SKM-1 treated with dmso at 0.1 percent for 144 hours (cell line): ENCODE measurements around the gene DPEP1.

Experiments used
- DNase-seq: peaks from one replicate; lab custom pipeline; 2025; ENCODE audit not compliant: unreplicated experiment; lab: John Stamatoyannopoulos, UW

The DPEP1 gene

DNA sequence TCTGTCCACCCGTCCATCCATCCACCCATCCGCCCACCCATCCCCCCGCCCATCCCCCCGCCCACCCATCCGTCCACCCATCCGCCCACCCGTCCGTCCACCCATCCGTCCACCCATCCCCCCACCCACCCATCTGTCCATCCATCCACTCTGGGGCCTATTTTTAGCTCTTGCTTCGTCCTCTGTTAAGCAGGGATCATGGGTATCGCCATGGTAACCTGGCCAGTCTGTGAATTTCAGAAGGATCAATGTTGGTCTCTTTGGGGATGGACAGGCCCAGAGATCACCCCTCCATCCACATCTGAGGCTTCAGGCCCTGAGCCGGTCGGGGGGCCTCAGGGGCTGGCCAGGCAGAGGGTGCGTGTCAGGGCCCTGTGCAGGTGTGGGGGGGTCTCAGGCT, 15.2 kb upstream of the DPEP1 start:
- peak; percentile 17 for DNase-seq

DNA sequence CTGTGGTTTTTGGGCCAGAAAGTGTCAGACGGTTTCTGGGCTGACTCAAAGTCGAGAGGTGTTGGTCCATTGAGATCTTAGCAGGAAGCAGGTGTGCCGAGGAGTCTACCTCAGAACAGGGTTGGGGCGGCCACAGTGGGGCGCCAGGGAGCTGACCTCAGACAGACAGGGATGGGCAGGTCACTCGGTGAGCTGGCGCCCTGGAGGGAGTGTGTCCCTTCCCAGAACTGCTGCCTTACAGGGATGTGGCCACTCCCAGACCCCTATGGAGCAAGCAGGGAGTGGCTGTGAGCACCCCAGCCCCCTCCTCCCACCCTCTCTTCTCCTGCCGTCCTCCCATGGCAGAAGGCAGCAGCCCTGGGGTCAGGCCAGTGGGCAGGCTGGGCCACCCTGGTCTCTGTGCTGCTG, 14.0 kb upstream of the DPEP1 start:
- no peak for DNase-seq

DNA sequence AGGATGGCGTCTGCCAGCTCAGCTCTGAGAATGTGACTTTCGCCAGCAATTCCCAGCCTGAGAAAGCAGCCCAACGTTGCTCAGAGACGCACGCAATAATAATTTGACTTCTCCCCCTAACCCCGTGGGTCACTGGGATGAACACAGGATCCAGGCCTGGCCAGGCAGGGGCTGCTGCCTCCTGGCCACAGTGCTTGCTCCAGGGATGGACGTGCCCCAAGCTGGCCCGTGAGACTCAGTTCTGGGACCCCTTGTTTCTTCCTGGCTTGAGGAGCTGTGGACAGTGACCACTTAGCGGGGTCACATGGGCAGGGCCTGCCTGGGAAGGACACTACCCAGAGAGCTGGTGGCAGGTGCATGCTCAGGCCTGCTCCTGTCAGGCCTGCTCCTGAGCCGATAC, 13.5 kb upstream of the DPEP1 start:
- no peak for DNase-seq

DNA sequence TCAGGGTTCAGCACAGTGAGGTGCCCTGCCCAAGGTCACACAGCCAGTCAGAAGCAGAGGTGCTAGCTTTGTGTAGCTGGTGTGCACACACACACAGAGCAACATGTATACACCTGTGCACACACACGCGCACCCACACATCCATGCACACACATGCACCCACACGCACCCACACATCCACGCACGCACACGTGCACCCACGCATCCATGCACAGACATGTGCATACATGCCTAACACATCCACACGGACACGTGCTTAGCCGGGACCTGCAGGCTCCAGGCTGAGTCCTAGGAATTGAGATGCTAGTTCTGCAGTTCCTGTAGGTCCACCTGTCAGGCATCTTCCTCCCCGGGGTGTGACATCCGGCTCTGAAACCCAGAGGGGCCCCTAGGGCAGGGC, 13.0 kb upstream of the DPEP1 start:
- no peak for DNase-seq

DNA sequence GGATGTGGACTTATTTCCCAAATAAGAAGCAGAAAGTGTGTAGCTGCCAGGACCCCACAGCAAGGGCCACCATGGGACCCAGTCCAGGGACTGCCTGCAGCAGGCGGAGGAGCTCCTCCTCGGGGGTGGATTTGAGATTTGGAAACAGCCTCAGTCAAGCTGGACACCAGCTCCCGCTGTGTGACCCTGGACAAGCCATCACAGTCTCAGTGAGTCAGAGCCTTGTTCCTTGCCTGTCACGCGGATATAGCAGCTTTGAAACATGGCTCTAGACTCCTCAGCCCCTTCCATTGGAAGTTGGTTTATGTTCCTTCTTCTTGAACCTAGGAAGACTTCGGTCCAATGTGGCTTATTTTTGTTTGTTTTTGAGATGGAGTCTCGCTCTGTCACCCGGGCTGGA, 12.5 kb upstream of the DPEP1 start:
- no peak for DNase-seq

DNA sequence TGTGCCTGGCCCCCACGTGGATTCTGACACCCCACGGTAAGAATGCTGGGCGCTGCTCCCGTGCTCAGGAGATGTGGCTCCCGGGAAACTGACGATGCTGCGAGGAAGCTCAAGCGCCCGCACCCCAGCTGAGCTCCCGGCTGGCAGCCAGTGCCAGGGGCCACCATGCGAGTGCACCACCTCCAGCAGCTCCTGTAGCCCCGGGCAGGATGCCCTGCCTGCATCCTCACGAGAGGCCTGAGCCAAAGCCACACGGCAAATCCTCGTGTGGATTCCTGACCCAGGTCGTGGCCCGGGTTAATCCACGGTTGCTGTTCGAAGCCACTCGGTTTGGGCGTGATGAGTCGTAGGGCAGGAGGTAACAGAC, 11.6 kb upstream of the DPEP1 start:
- DNase-seq: no peak

DNA sequence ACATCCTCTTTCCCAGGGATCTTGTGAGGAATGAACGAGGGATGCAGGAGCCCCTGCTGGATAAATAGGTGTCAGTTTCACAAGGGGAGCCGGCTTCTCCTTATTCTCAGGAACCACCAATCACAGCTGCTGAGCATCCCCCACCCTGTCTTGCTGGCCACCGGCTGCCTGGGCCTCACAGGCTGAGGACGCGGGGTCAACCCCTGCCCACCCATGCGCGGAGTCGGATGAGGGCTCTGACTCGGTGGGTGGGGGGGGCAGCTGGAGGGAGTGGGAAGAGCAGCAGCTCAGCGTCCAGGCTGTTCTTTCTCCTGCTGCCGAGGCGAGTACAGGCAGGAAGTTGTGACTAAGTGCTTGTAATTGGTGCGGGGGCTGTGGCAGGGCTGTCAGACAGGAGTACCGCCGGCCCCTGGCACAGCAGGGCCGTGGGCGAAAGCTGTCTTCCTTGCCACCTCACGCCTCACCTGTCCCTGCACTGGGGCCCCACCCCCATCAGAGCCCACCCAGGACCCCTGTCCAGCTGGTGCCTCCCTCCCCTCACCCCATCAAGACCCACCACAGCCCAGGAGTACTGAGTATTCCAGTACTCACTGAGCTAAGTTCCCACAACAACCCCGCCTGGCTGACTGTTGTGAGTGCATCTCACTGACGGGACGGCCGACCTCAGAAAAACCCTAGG, 11.0 kb upstream of the DPEP1 start:
- DNase-seq: peak; percentile 45

DNA sequence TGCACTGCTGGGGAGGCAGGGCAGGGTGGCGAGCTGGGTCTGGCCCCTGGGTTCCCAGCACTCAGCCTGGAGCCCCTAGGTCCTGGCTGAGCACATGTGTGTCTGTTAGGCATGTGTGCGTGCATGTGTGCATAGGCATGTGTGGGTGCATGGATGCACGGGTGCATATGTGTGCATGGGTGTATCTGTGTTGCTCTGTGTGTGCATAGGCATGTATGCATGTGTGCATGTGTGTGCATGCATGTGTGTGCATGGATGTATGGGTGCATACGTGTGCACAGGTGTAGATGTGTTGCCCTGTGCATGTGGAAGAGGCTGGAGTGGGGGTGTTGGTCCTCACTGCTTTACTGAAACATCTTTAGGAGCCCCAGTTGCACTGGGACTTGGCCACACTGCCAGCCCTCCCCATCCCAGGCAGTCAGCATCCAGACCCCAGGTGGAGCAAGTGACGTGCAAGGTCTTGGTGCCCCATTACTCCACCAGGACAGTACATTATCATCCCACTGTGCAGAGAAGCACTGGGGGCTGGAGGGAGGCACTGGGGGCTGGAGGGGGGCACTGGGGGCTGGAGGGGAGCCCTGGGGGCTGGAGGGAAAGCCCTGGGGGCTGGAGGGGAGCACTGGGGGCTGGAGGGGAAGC, 10.4 kb upstream of the DPEP1 start:
- DNase-seq: no peak

DNA sequence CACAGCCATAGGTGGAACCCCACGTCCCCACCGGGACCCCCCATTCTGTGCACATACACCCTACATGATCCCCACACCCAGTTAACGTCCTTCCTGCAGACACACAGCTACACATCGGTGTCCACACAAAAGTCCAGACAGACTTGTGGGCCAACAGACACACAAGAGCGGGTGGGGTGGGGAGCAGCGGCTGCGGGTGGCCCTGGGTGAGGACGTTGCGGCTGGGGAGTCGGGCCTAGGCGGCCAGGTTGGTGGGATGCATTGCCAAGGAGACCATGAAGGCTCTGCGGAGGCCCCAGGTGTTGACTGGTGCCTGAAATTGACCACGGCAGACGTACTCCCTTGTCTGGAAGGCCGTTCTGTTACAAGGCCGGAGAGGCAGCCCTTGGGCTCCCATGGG, 8.7 kb upstream of the DPEP1 start:
- no peak for DNase-seq

DNA sequence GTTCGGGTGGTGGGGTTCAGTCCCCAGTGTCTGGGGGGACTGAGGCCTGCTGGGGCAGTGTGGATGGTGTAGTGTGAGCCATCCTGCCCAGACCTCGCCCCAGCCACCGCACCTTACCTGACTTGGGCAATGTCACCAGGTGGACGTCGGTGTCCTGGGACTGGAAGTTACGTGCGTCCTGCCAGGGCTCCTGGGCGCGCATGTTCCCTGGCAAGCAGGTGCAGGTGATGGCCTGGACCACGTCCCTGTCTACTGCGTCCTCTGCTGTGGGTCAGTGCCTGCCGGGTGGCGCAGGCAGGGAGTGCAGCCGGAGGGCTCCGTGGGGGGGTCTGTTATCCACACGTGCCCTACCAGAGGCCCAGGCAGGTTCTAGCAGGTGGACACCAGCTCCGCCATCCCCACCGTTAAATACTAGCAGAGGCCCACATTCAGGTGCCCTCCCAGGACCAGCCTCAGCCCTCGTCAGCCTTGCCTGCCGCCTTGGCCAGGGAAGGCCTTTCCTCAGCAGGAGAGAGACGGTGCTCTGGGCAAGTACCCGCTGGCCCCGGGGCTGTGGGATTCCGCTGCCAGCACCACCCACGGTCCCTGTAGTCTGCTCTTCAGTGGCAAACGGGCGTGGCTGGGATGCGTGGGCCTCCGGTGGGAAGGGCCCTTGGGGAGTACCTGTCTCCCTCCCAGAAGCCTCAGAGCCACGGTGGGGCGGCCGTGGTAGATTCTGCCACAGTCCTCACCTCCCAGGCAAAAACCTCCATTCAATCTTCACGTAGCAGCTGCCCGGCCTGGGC, 8.1 kb upstream of the DPEP1 start:
- no peak for DNase-seq

DNA sequence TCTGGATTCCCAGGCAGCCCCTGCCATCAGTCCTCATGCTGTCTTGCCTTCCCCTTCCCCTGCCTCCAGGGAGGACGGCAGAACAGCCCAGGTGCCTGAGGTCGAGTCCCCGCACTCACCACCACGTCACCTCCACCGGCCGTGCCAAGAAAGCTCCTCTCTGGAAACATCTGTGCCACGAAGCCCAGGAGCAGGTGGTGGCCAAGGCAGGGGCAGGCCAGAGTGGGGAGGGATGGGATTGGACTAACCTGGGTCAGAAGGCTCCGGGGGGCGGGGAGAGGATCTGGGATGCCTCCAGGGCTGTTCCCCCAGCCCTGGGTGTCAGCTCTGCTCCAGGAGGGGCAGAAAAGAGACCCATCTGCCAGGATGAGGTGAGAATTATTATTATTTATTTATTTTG, 7.4 kb upstream of the DPEP1 start:
- DNase-seq: no peak

DNA sequence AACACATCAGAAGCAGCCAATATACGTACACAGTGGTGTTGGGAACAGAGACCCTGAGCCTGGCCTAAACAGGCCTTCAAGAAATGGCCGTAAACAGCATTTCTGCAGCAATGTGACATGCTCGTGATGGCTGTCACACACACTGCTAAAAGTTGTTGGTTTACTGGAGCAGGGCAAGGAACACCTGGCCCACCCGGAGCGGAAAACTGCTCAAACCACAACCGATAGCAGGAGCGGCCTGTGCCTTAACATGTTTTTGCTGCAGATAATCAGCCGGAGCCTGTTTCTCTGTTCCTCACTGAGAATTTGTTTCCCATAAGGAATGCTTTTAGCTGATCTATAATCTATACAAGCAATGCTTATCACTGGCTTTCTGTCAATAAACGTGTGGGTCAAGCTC, 6.0 kb upstream of the DPEP1 start:
- DNase-seq: no peak

DNA sequence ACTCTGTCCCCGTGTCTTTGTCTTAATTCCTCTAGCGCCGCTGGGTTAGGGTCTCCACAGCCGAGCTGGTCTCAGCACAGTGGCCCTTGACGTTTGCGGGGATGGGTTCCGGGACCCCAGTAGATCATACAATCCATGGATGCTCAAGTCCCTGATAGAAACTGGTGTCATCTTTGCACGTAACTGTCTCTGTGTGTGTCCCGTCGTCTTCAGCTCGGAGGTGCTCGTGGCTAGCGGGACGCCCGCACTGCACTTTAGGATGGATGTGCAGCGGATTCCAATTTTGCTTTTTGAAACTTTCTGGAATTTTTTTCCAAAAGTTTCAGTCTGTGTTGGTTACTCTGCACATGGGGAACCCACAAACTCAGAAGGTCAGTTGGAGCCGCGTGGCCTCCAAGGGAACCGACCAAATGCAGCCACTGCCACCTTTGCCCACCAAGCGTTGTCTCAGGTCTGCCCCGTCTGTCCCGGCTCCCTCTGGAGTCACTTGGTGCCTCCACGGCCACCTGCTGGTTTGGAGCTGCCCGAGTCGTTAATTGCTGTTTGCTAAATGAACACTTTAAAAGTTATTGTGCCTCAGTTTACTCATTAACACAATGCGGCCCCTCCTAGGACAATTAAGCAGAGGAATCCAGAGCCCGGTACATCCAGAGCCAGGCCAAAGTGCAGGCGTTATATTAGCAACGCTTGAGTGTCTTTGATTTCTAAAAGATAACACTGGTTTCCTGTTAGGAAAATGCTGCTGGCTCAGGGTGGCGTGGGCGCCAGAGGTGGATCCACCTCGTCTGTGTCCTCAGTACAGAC, 5.3 kb upstream of the DPEP1 start:
- DNase-seq: no peak

DNA sequence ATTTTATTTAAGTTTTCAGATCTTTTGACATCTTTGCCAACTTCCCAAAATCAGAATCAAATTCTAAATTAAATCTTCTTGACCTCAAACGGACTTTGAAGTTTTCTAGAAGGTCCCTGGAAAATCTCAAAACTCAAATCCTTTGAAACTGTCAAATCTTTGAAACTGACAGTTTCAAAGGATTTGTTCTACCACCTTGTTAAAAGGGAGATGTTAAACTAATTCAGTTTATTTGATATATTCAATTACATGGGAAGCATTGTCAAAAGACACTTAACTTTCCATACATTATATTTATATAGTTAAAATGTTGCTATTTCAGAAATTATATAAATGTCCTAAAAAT, 3.4 kb upstream of the DPEP1 start:
- no peak for DNase-seq

DNA sequence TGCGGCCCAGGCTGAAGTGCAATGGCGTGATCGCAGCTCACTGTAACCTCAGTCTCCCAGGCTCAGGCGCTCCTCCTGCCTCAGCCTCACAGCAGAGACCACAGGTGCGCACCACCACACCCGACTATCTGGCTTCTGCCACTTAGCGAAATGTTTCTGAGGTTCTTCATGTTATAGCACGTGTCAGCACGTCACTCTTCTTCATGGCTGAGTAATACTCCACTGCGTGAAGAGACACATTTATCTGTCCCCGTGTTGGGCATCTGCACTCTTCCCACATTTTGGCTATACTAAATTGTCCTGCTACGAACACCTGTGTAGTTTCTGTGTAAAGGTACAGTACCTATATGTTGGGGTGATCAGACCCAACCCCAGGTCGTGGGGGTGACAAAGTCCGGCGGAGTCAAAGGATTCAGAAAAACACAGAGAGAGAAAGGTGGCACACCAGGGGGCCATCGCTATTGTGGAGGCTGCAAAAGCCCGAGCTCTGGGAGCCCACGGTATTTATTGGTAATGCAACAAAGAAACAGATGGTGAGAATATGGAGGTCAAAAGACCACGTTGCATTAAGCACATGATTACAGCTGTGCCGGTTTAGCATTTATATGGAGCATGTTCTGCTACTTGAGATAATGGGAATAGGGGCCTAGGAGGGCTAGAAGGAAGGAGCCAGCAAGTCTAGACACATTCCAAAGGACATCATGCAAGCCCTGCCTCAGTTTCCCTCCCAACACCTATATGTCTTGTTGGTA, 851 bp upstream of the DPEP1 start:
- no peak for DNase-seq

DNA sequence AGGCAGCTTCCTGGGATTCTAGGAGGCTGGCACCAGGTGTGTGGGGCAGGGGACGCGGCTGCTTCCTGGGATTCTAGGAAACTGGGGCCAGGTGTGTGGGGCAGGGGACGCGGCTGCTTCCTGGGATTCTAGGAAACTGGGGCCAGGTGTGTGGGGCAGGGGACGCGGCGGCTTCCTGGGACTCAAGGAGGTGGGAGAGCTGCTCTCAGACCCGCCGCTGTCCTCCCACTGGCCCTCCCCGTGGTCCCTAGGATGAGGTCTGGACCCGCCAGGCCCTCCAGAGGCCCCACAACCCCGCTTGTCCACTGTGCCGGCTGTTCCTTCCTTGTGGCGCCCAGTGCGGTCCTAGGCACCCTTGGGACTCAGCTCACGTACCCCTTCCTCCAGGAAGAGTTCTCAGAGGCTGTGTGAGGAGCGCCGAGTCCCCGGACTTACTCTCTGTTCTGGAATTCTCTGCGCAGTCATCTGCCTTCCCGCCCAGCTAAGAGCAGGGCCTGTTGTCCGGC, 565 bp downstream of the DPEP1 start:
- DNase-seq: no peak

DNA sequence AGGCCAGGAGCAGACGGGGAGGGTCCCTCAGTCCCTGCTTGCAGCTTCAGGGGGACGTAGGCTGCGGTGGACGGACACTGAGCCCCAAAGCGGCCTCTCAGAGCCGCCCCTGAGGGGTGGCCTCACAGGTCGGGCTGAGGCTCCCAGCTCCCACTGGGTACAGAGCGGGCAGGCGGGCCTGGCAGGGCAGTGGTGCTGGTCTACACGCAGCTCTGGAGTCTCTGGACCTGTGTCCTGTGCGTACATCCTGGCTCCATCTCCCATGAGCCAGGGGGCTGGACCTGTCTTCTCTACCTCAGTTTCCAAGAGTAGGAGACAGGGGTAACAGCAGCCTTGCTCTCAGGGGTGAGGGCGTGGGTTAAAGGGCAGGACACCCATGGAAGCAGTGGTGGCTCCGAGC, 1.7 kb downstream of the DPEP1 start:
- no peak for DNase-seq

DNA sequence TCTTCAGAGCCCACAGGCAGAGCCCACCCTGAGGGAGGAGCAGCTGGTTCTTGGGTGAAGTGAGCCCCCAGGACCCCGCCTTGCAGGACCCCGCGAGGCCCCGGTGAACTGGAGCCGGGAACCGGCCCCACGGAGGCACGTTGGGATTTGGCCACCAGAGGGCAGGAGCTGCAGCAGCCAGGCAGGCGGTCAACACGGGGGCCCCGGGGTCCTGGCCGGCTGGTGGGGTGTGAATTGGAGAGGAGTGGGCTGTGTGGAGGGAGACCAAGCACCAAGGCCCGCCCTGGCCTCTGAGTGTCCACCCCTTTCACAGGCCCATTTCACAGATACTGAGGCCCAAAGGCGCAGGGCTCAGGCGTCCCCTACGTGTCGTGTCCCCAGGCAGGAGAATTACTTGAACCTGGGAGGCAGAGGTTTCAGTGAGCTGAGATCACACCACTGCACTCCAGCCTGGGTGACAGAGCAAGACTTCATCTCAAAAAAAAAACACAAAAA, 2.2 kb downstream of the DPEP1 start:
- no peak for DNase-seq

DNA sequence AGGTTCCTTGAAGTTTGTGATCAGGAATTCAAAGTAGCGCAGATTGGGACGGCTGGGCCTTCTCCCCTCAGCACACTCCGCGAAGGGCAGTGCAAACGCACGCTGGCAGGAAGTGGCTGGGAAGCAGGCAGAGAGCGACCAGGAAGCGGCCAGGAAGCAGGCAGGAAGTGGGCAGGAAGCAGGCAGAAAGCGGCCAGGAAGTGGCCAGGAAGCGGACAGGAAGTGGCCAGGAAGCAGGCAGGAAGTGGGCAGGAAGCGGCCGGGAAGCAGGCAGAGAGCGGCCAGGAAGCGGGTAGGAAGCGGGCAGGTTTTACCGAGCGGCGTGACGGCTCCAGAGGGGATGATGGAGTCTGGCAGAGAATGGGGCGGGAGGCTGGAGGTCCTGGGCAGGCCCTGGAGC, 3.2 kb downstream of the DPEP1 start:
- no peak for DNase-seq

DNA sequence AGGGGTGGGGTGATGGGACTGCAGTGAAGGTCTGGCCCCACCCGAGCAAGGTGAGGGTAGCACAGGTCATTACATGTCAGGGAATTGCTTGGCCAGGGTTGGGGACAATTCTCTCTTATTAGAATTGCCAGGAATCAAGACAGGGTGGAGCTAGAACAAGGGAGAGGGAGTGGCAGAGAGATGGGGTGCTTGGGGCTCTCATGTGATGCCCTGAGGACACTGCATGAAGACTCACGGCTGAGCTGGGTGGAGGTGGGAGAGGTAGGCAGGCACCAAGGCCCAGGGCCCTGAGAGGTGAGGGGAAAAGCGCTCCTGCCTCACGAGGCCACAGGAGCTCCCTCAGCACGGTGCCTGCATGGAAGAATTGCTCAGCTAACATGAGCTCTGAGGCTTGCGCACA, 3.6 kb downstream of the DPEP1 start:
- DNase-seq: no peak
